Ishikawa (cell line): Measurements from ENCODE around the gene HOTAIR.

Experiments
- CEBPB ChIP-seq: IDR thresholded peaks from 2 replicates; pipeline ENCODE4 v1.6.1; 2012
- CREB1 ChIP-seq: IDR thresholded peaks from 2 replicates; pipeline ENCODE4 v1.6.1; 2012; ENCODE audit warnings: low read depth
- EGR1 ChIP-seq: IDR thresholded peaks from 2 replicates; pipeline ENCODE4 v1.6.1; 2012
- EP300 ChIP-seq: IDR thresholded peaks from 2 replicates; pipeline ENCODE4 v1.6.1; 2012; ENCODE audit warnings: borderline replicate concordance
- FOXM1 ChIP-seq: IDR thresholded peaks from 2 replicates; pipeline ENCODE4 v1.6.1; 2012; ENCODE audit warnings: low read depth, borderline replicate concordance
- NFIC ChIP-seq: IDR thresholded peaks from 2 replicates; pipeline ENCODE4 v1.6.1; 2012
- RAD21 ChIP-seq: IDR thresholded peaks from 2 replicates; pipeline ENCODE4 v1.6.1; 2012; ENCODE audit warnings: low read depth
- TAF1 ChIP-seq: IDR thresholded peaks from 2 replicates; pipeline ENCODE4 v1.6.1; 2012; ENCODE audit warnings: low read depth, mild to moderate bottlenecking
- TCF12 ChIP-seq: IDR thresholded peaks from 2 replicates; pipeline ENCODE4 v1.6.1; 2012; ENCODE audit warnings: low read depth
- TEAD4 ChIP-seq: IDR thresholded peaks from 2 replicates; pipeline ENCODE4 v1.6.1; 2012
- USF1 ChIP-seq: IDR thresholded peaks from 2 replicates; pipeline ENCODE4 v1.6.1; 2012
- YY1 ChIP-seq: IDR thresholded peaks from 2 replicates; pipeline ENCODE4 v1.6.1; 2012; ENCODE audit warnings: low read depth
- ZBTB7A ChIP-seq: IDR thresholded peaks from 2 replicates; pipeline ENCODE4 v1.6.1; 2012; ENCODE audit warnings: low read depth
- TF ChIP-seq, protein P1 (sequence below): IDR thresholded peaks from 2 replicates; pipeline ENCODE4 v1.6.1; 2012; ENCODE audit warnings: low read depth, mild to moderate bottlenecking
- TF ChIP-seq, protein P2 (sequence below): IDR thresholded peaks from 2 replicates; pipeline ENCODE4 v1.6.1; 2012

HOTAIR gene

DNA sequence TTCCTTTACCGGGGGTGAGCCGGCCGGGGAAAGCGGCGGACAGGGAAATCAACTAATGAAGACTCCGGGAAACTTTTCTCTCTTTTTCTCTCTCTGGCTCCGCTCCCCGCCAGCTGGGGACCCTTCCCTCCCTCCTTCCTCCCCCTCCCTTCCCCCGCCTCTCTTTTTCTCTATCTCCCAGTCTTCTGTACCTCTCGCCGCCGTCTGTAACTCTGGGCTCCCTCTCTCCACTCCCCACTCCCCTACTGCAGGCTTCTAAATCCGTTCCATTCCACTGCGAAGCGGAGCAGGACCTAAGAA lies 8.7 kb downstream of the HOTAIR start:
- TF ChIP-seq CEBPB (no peak), EP300 (no peak), YY1 (no peak), CREB1 (no peak)

GRCh38 chr12:53965281-53966084 lies 9.3 kb downstream of the HOTAIR start:
- TF ChIP-seq TEAD4, result no peak
- no peak for TF ChIP-seq TCF12
- TF ChIP-seq EGR1, result no peak
- TF ChIP-seq, protein P1, sequence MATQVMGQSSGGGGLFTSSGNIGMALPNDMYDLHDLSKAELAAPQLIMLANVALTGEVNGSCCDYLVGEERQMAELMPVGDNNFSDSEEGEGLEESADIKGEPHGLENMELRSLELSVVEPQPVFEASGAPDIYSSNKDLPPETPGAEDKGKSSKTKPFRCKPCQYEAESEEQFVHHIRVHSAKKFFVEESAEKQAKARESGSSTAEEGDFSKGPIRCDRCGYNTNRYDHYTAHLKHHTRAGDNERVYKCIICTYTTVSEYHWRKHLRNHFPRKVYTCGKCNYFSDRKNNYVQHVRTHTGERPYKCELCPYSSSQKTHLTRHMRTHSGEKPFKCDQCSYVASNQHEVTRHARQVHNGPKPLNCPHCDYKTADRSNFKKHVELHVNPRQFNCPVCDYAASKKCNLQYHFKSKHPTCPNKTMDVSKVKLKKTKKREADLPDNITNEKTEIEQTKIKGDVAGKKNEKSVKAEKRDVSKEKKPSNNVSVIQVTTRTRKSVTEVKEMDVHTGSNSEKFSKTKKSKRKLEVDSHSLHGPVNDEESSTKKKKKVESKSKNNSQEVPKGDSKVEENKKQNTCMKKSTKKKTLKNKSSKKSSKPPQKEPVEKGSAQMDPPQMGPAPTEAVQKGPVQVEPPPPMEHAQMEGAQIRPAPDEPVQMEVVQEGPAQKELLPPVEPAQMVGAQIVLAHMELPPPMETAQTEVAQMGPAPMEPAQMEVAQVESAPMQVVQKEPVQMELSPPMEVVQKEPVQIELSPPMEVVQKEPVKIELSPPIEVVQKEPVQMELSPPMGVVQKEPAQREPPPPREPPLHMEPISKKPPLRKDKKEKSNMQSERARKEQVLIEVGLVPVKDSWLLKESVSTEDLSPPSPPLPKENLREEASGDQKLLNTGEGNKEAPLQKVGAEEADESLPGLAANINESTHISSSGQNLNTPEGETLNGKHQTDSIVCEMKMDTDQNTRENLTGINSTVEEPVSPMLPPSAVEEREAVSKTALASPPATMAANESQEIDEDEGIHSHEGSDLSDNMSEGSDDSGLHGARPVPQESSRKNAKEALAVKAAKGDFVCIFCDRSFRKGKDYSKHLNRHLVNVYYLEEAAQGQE, result no peak
- TF ChIP-seq YY1, result no peak
- TF ChIP-seq CEBPB, result no peak
- no peak for TF ChIP-seq TAF1
- TF ChIP-seq, protein P2, sequence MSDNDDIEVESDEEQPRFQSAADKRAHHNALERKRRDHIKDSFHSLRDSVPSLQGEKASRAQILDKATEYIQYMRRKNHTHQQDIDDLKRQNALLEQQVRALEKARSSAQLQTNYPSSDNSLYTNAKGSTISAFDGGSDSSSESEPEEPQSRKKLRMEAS, result no peak
- TF ChIP-seq USF1, result no peak
- TF ChIP-seq FOXM1, result no peak
- TF ChIP-seq EP300, result no peak
- no peak for TF ChIP-seq RAD21
- no peak for TF ChIP-seq NFIC
- TF ChIP-seq ZBTB7A, result no peak

GRCh38 chr12:53964315-53964713 lies 10.4 kb downstream of the HOTAIR start:
- no peak for TF ChIP-seq RAD21
- TF ChIP-seq, protein P2, result no peak
- TF ChIP-seq EP300, result no peak
- no peak for TF ChIP-seq CEBPB
- TF ChIP-seq, protein P1, result no peak
- no peak for TF ChIP-seq CREB1
- TF ChIP-seq TEAD4, result no peak
- no peak for TF ChIP-seq FOXM1
- TF ChIP-seq YY1, result no peak
- TF ChIP-seq ZBTB7A, result no peak

GRCh38 chr12:53963434-53964314 lies 11.1 kb downstream of the HOTAIR start:
- TF ChIP-seq, protein P1, result no peak
- no peak for TF ChIP-seq ZBTB7A
- no peak for TF ChIP-seq RAD21
- TF ChIP-seq TCF12, result no peak
- TF ChIP-seq NFIC, result no peak
- TF ChIP-seq CEBPB, result no peak
- TF ChIP-seq FOXM1, result no peak
- TF ChIP-seq USF1, result no peak
- TF ChIP-seq CREB1, result no peak
- TF ChIP-seq EP300, result no peak
- TF ChIP-seq, protein P2, result no peak
- TF ChIP-seq EGR1, result no peak
- TF ChIP-seq YY1, result no peak
